NCI-H128 (cell line): Measurements from ENCODE around the gene WDFY1.

Experiments used
- DNase-seq: peaks from one replicate; lab custom pipeline; 2025; ENCODE audit not compliant: unreplicated experiment; lab: John Stamatoyannopoulos, UW

Gene WDFY1

DNA sequence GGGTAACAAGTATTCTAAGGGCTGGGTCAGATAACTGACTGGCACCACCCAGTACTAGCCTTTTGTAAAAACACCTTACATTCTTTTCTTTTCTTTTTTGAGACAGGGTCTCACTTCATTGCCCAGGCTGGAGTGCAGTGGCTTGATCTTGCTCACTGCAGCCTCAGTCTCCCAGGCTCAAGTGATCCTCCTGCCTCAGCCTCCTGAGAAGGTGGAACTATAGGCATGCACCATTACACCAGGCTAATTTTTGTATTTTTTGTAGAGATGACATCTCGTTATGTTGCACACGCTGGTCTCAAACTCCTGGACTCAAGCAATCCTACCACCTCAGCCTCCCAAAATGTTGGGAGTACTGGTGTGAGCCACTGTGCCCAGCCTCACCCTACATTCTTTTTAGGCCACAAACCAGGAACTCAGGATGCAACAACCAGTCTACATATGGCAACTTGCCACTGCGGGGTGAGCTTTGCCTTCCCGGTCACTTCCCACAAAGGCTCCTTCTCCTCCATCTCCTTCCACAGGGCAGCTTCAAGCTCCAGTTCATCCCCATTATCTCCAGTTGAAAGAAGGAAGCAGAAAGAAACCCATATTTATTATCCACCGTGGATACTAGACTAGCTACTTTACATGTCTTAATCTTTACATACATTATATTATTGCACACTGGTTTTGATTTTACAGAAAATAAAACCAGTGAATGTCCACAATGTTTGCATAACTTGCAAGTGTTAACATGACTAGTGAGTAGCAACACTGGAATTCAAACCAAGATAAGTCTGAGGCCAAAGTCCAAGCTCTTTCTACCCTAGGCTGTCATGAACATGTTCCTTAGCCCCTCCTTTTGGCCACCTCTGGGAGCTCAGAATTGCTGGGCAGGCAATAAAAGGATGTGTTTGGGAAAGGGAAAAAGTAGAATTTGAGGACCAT lies 84.1 kb downstream of the WDFY1 start:
- DNase-seq, result no peak

DNA sequence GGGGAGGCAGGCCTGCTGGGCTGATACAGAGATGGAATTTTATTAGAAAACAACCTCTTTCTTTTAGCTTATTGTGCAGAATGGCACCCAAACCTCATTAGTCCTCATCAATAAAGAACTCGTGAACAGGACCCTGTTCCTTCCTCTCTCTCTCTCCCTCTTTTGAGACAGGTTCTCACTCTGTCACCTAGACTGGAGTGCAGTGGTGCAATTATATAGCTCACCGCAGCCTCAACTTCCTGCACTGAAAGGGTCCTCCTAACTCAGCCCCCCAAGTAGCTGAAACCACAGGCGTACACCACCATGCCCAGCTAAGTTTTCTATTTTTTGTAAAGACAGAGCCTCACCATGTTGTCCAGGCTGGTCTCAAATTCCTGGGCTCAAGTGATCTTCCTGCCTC lies 86.1 kb downstream of the WDFY1 start:
- DNase-seq, result no peak

DNA sequence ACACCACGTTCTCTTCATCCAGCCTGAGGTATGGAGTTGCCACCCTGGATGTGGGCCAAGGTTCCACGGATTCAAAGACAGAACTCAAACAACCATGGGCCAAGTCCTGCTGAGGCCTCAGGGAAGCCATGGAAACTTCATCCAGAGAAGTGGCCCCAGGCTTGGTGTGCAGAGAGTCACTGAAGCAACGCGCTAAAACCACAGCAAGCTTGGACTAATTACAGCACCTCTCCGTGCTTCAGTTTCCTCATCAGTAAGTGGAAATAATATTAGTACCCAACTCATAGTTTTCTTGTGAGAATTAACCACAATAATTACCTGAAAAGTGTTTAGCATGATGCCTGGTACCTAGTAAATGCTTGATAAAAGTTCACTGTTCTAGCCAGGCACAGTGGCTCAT lies 88.6 kb downstream of the WDFY1 start:
- no peak for DNase-seq

DNA sequence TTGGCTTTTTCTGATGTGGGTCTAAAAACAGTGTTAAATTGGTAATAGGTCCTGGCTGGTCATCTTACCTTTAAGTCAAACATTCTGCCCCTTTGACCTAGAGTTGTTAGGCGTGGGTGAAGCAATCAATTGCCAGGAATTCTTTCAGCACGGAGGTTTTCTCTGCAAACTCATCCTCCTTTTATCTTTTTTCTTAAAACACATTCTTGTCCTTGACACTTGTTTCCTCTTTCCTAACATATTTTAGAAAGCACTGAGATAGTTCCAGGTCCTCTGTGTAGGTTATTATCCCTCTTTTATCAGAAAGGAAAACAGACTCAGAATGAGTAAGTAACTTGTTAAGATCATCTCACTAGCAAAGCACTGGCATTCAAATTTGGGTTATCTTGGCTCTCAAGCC lies 89.1 kb downstream of the WDFY1 start:
- DNase-seq, result no peak

DNA sequence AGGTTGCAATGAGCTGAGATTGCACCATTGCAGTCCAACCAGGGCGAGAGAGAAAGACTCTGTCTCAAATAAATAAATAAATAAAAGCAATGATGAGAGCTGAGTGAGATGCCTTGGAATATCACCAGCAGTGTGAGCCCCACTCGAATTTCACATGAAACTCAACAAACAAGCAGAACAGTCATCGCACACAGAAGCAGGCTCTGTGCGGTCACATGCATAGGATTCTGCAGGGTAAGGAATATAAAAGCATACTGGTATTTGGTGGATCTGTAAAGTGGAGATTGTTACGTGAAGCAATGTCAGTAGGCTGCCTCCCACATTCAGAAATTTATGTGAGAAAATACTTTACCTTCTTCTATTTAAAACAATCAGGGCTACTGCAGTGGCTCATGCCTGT lies 89.7 kb downstream of the WDFY1 start:
- DNase-seq, result no peak

DNA sequence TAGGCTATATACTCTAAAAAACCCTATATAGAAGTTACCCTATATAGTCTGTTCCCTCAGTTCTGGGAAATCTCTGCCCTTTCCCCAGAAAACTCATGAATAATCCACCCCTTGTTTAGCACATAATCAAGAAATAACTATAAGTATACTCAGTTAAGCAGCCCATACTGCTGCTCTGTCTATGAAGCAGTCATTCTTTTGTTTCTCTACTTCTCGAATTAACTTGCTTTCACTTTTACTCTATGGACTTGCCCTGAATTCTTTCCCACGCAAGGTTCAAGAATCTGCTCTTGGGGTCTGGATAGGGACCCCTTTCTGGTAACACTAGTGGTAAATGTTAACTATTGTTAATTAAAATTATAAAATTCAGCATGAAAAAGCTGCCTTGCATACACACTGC lies 90.4 kb downstream of the WDFY1 start:
- no peak for DNase-seq

DNA sequence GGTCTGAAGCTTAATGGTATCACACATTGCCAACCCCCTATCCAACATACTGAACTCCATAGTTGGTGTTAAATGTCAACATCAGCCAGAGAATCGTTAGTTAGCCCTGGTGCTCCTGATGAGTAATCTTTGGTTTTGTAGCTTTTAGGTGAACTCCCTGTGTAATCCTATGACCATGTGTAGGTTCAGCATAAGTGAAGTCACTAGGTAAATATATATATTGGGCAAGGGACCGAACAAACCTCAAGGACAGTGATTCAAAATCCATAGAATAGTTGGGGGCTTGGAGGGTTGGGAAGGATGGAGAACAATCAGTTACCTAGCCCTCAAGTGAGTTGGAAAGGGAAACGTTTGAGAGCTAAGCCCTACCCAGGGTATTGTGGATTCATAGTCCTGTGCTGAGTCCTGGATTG lies 91.7 kb downstream of the WDFY1 start:
- DNase-seq, result no peak

DNA sequence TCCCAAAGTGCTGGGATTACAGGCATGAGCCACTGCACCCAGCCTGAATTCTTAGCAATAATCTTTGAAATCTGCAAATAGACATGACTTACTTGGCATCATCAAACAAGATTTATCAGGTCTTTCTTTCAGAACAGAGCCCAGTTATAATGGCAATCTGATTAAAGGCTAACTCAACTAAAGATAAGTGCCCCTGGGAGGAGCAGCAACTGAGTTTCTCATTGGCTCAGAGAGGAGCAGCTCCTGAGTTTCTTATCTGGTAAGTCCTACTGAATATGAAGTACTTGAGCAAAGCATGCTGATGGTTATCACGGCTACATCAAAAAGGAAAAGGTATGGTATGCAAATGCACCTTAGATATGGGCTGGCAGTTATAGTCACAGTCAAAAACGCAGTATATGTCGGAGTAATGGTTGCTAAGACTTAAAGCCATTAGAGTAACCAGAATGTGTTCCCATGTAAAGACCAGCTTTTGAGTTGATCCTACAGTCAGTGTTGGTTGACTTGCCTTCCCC lies 92.8 kb downstream of the WDFY1 start:
- no peak for DNase-seq

DNA sequence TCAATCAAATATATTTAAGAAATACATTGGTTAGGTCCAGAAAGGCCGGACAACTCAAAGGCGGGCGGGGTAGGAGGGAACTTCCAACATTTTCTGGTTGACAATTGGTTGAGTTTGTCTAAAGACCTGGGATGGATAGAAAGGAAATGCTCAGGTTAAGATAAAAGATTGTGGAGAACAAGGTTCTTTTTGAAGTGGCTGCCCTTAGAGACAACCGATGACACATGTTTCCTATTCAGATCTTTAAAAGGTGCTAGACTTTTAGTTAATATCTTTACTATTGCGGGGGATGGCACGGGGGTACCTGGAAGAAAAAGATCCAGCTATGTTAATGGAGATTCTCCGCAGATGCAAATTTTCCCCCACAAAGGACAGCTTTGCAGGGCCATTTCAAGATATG lies 97.7 kb downstream of the WDFY1 start:
- no peak for DNase-seq

DNA sequence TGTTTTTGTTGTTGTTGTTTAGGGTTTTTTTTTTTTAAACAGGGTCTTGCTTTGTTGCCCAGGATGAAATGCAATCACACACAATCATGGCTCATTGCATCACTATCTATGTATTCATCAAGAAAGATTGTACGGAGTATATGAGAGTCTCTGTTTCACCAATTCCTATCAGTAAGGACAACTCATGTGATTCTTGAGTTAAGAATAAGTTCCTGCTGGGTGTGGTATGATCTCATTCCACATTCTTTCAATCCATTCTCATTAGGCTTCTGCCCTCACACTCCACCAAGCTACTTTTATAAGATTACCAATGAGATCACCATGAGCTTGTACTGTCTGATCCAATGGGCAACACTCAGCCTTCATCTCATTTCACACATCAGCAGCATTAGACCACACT lies 98.6 kb downstream of the WDFY1 start:
- no peak for DNase-seq

DNA sequence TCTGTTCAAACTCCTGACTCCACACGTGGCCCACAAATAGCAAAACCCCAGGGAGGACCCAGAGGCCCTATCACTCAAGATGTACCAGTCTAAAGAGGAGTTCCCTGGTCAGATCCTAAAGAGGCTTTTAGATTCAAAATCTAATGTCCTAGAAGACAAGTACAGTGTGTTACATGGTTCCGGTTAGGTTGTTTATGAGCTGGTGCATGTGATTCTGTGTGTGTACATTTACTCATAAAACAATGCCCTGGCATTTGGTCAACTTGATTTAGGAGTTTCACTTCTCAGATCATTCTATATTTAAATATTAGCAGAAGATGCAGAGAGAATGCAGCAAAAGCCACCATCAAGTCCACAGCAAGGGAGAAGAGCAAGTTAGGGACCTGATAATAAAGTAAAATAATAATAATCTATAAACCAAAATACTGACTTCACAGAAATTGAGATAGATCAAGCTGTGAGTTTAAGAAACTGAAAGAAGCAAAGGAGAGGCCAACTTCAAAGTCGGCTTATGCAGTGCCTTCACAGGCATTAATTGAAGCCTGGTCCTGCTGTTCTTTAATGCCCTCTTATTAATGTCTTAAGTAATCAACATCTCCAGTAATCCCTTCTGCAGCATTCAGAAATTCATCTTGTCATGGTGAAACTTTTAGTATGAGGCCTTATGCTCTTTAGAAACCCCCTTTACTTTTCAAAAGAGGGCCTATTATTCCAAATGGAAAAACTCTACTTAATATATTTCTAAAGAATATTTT lies 103.5 kb downstream of the WDFY1 start:
- no peak for DNase-seq

DNA sequence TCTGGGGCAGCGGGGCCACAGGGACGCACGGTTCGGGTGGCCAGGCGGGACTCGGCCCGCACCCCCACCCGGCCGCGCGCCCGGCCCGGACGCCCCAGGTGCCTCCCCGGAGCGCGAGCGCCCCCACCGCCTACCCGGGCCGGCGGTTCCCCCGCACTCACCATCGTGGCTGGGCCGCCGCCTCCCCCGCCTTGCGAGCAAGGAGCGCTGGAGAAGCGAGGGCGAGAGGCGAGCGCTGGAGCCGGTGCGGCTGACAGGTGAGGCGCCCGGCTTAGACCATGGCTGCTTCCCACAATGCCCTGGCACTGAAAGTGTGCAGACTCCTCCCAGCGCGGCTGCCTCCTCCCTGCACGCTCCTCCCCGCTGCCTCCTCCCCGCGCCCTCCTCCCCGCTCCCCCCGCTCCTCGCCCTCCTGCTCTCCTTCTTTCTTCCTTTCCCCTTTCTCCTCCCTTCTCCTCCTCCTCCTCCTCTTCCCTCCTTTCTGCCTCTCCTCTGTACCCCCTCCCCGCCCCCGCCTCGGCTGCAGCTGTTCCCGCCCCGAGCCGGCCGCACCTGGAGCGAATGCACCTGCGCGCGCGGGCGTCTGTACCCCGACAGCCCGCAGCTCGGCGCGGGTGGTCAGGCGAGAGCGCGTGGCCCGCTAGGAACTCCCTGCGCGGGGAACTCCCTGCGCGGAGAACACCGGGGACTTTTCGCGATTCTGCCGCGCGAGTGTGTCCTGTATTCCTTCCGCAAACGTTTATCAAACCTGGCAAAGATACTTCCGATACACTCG lies 107.7 kb downstream of the WDFY1 start, which contains the start of gene AP1S3:
TSS of gene AP1S3 (minus strand) at position 296 of the 775 bp plus-strand sequence. CDS start at position 164, 132 bp downstream.
- DNase-seq, result peak; percentile 40

DNA sequence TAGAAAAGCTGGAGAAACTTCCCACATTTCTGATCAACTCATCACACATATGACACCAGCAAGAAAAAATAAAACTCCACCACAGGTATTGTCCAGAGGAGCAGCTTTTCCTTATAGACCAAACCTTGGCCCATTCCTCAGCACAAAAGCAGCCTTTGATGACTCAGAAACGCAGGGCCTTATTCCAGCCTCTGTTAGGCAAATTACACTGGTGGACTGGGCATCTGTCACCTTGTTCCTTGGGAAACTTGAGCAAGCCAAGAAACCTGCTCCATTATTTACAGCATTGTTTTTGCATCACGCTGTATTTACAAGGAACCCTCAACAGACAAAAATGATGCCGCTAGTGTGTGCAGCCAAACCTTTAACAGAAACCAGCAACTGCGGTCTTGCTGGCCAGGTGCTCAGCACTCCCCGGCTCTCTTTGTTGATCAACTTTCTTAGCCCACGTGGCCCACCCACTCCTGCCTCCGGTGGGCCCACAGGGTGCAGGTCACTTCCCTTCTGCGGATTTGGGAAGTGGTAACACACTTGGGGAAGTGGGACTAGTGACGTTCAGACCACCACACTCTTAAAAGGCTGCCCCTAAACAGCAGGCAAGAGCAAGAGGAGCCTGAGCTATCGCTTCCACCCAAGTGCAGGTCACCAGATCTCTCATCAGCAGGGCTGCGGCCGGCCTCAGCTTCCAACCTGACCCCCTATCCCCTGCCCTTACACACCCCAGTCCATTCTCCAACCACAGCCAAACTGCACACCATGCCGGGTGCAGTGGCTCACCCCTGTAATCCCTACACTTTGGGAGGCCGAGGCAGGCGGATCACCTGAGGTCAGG lies 109.2 kb downstream of the WDFY1 start:
- no peak for DNase-seq

DNA sequence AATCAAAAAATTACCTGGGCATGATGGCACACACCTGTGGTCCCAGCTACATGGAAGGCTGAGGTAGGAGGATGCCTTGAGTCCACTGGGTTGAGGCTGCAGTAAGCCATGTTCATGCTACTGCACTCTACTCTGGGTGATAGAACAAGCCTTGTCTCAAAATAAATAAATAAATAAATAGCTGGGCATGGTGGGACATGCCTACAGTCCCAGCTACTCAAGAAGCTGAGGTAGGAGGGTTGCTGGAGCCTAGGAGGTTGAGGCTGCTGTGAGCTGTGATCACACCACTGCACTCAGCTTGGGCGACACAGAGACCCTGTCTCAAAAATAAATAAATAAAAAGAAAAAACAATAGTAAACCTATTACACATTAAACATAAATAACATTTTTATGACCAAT lies 110.7 kb downstream of the WDFY1 start:
- DNase-seq, result no peak

DNA sequence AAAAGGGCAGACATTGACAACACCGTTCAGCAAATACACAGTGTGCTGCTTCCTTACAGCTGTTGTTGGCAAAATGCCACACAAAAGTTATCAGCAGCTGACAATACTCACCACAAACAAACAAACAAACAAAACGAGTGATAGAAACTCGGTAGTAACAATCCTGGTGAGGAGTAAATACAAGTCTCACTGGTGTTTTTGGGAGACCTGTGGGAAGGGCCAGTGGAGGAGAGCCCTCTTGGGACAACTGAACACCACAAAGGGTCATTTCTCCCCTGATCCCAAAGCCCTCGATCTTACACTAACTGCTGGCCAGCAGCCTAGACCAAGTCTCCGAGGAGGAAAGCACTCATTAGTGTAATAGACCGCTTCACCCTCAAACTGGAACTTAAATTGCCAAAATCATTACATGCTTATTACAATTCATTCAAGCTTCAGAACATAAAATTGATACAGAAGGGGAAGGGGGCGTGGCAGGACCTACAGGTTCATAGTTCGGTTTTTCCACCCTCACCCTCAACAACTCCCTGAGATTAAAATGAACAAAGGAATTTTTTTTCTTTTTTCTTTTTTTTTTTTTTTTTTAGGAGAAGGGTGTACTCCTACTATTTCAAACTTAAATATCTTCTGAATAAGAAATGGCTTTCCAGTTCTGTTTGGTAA lies 112.8 kb downstream of the WDFY1 start:
- no peak for DNase-seq

DNA sequence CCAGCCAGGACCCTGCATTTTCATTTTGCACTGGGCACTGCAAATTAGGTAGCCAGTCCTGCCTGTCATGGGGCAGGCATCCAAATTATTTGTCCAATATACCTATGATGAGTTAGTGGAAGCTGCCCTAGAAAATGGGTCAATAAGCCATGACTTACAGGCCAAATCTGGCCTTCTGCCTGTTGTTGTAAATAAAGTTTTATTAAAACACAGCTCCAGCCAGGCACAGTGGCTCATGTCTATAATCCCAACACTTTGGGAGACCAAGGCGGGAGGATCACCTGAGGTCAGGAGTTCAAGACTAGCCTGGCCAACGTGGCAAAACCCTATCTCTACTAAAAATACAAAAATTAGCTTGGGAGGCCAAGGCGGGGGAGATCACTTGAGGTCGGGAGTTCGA lies 116.0 kb downstream of the WDFY1 start:
- no peak for DNase-seq

DNA sequence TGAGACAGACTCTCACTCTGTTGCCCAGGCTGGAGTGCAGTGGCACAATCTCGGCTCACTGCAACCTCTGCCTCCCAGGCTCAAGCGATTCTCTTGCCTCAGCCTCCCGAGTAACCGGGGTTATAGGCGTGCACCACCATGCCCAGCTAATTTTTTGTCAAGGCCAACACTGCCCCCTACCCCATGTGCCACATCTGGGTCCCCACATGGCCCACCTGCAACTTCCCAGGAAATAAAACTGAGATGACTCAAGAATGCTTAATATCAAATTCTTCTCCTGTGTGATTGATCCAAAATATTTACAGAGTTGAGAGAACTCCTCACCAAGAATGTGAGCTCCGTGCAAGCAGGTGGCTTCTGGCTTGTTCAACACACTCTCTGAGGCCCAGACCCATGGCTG lies 116.8 kb downstream of the WDFY1 start:
- DNase-seq, result no peak

DNA sequence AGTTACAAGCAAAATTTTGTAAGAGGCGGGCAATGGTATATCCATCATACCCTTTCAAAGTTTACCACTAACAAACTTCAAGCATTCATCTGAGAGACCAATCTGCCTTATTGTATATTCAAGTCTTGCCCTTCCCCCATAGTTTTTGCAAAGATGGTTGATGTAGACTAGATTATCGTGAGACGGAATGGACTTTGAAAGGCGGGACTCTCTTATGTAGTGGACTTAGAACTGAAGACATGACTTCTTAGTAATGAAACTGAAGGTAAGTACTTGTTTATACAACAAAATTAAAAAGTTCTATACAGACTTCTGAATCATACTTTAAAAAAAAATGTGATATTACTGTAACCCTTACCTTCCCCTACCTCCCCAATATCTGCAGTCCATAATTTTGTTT lies 118.1 kb downstream of the WDFY1 start:
- no peak for DNase-seq
